Measurements from ENCODE around the gene RPP30. TPM values are rescaled to one million over a fixed set of nuclear protein-coding genes. Genes with fewer than 3 reads are reported as not detected.

Gene RPP30
- total and polyA plus RNA-seq, 9 of the 15 experiments (the other 6 are each of a cell fraction or from before 2014, with no cell fraction given): 37.3 to 170 (median 69.1) TPM

DNA sequence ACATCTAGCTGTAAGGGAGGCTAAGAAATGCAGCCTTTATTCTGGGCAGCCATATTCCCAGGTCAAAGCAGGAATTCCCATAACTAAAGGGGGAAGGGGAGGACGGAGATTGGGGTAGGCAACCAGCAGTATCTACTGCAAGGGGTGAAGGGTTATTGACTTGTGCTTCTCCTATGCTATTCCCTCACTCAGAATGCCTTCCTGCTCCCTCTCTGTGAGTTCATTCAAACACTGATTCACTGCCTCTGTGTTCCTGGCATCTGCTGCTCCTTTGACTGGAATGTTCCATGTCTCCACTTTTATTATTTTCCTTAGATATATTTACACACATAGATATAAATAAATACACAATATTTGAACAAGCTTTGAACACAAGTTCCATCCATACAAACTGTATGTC is 25.0 kb upstream of the RPP30 start:
- no peaks in the 10 kb centered on the region for H3K27me3 ChIP-seq (ENCODE audit: control insufficient read depth in 2 of 2, insufficient read depth in 2 of 2, low read length in 2 of 2)
- WGBS (ENCODE audit: insufficient coverage, low coverage, missing lambda C conversion rate): 10% methylated on average over 1 of the region's 1 CpG
- no peak for DNase-seq (ENCODE audit: extremely low read depth in 1 of 4, low spot score in 3 of 4)
- H3K4me3 ChIP-seq: no peak overlapping the region
- TF ChIP-seq KHSRP (IDR thresholded peaks at IDR 0.05) (no peak), ELF4 (CRISPR knock-in tag; IDR thresholded peaks at IDR 0.05) (no peak), CC2D1A (IDR thresholded peaks at IDR 0.05) (no peak), ZBTB11 (CRISPR knock-in tag; IDR thresholded peaks at IDR 0.05) (no peak), ZNF3 (CRISPR knock-in tag; IDR thresholded peaks at IDR 0.05) (no peak), MBD2 (IDR thresholded peaks at IDR 0.05; ENCODE audit: borderline replicate concordance, low read depth) (no peak), HNRNPH1 (optimal IDR thresholded peaks at IDR 0.05; ENCODE audit: low read depth, low read length) (no peak), ZNF124 (CRISPR knock-in tag; IDR thresholded peaks at IDR 0.05) (no peak)
- TF ChIP-seq, protein P1, sequence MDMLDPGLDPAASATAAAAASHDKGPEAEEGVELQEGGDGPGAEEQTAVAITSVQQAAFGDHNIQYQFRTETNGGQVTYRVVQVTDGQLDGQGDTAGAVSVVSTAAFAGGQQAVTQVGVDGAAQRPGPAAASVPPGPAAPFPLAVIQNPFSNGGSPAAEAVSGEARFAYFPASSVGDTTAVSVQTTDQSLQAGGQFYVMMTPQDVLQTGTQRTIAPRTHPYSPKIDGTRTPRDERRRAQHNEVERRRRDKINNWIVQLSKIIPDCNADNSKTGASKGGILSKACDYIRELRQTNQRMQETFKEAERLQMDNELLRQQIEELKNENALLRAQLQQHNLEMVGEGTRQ (CRISPR knock-in tag; IDR thresholded peaks at IDR 0.05): no peak
- intact Hi-C loops (cut with micrococcal nuclease): no loop called here
- no peaks in the 10 kb centered on the region for H3K4me1 ChIP-seq (replicated peaks in 1 of 2; ENCODE audit: control insufficient read depth in 2 of 2, insufficient read depth in 2 of 2, low read length in 2 of 2)
- no peaks in the 10 kb centered on the region; the same call in 1 of the 2 replicates for H3K9me3 ChIP-seq (replicated peaks; ENCODE audit: control insufficient read depth, insufficient read depth, low read depth, low read length)
- FAIRE-seq: no peak
- no peaks in the 10 kb centered on the region for H3K36me3 ChIP-seq (ENCODE audit: control insufficient read depth, insufficient read depth, low read length)
- no peaks in the 10 kb centered on the region for H3K9me1 ChIP-seq (ENCODE audit: control insufficient read depth, insufficient read depth, low read length)
- in situ Hi-C loops (cut with MboI): no loop called here
- no peak for ATAC-seq
- POLR2A ChIA-PET: no interaction called here
- H3K27ac ChIP-seq (ENCODE audit: extremely low read depth, low read depth, low read length): no peak overlapping the region
- H3K4me2 ChIP-seq (ENCODE audit: insufficient read depth, low read length): no peak overlapping the region
- BruUV-seq (replicated peaks): no TSS peak
- CTCF ChIA-PET (ENCODE audit: low intra/inter-chr PET ratio): no interaction called here
- no peak overlapping the region for H3K9ac ChIP-seq (ENCODE audit: insufficient read depth in 1 of 2, low read depth in 2 of 2, low read length in 2 of 2)
- no peaks in the 10 kb centered on the region for H3K79me2 ChIP-seq (ENCODE audit: control insufficient read depth, insufficient read depth, low read length)
- no peaks in the 10 kb centered on the region for H4K20me1 ChIP-seq (replicated peaks; ENCODE audit: control insufficient read depth, insufficient read depth, low read length)
- H2AFZ ChIP-seq (ENCODE audit: low read depth, low read length): no peak overlapping the region

All from K562 (cell line).